HG03575 (cell line): Measurements from ENCODE around the gene TMEM14B.
"Not testable (repeated sequence)": the region's sequence is repeated elsewhere in the genome, so short reads cannot be mapped to it uniquely, and the experiment has no call there.

Source experiments
- ATAC-seq: cut with Tn5 transposase; IDR thresholded peaks from one replicate; pipeline ENCODE4 v1.9.1; 2021; ENCODE audit not compliant: unreplicated experiment, insufficient number of reproducible peaks, low FRiP score; ENCODE audit errors: extremely low read depth

The TMEM14B gene

DNA sequence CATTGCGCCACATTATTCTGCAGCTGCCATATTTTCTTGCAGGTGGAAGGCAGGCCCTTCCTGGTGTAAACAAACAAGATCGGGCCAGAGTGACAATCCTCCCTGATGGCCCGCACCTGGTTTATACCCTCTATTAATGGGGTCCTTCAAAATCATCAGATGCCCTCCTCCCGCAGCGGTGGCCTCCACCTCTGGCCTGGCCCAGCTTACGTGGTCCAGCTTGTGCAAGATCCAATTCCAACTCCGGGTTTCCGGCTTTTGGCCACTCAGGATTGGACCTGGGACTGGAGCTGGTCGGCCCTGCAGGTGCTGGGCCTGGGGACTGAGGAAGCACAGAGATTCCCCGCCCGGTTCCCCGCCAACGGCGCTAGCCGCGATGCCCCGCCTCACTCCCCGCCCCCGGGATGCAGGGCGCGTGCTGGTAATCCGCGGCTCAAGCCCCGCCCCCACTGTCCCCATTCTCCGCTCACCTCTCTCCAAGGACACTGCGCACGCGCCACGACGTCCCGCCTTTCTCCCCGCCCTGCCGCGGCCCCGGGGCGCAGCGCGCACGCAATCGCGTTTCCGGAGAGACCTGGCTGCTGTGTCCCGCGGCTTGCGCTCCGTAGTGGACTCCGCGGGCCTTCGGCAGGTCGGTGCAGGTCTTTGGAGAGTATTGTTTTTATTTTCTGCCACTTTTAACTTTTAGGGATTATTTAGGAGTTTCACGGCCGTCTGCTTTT lies at the start of gene TMEM14B:
Gene TMEM14B (plus strand): TSS at position 555 of the 722 bp plus-strand sequence. CDS start 1,441 bp downstream, outside the sequence.
- ATAC-seq: peak; percentile 87

DNA sequence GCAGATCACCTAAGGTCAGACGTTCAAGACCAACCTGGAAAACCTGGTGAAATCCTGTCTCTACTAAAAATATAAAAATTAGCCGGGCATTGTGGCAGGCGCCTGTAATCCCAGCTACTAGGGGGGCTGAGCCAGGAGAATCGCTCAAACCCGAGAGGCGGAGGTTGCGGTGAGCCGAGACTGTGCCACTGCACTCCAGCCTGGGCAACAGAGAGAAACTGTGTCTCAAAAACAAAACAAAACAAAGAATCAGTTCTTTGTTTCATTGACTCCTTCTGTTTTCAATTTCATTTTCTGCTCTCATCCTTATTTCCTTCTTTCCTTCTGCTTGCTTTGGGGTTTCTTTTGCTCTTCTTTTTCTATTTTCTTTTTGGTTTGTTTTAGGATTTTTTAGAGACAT lies 33.6 kb upstream of the TMEM14B start:
- no peak for ATAC-seq

DNA sequence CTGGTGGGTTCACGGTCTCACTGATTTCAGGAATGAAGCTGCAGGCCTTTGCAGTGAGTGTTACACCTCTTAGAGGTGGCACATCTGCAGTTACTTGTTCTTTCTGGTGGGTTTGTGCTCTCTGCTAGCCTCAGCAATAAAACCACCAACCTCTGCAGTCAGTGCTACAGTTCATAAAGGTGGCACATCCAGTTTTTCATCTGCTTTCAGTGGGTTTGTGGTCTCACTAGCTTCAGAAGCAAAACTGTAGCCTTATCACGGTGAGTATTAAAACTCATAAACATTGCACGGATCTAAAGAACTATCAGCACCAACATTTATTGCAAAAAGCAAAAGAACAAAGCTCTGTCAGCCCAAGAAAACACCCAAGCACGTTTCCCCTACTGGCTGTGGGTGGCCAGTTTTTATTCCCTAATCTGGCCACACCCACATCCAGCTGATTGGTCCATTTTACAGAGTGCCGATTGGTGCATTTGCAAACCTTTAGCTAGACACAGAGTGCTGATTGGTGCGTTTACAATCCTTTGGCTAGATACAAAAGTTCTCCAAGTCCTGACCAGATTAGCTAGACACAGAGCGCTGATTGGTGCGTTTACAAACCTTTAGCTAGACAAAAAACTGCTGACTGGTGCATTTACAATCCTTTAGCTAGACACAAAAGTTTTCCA lies 28.2 kb upstream of the TMEM14B start:
- ATAC-seq: no peak

DNA sequence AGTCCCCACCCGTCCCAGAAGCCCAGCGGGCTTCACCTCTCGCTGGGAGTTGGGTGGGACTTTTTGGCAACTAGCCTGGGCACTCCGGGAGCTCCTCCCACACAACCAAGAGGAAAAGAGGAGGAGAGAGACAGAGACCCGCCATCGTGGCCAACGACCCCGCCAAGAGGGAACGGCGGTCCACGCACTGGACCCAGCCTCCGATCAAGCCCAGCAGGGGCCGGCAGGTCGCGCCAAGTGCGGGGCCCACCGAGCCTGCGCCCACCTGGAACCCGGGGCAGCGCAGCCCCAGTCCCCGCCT lies 27.7 kb upstream of the TMEM14B start:
- ATAC-seq: no peak

DNA sequence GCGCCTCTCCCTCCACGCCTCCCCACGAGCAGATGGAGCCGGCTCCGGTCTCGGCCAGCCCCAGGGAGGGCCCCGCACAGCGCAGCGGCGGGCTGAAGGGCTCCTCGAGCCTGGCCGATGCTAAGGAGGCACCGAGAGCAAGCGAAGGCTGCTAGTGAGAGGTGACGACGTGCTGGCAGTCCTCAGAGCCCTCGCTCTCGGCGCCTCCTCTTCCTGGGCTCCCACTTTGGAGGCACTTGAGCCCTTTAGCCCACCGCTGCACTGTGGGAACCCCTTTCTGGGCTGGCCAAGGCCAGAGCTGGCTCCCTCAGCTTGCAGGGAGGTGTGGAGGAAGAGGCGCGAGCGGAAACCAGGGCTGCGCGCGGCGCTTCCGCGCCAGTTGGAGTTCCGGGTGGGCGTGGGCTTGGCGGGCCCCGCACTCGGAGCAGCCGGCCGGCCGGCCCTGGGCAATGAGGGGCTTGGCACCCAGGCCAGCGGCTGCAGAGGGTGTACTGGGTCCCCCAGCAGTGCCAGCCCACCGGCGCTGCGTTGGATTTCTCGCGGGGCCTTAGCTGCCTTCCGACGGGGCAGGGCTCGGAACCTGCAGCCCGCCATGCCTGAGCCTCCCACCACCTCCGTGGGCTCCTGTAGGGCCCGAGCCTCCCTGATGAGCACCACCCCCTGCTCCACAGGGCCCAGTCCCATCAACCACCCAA lies 27.2 kb upstream of the TMEM14B start:
- ATAC-seq: no peak

DNA sequence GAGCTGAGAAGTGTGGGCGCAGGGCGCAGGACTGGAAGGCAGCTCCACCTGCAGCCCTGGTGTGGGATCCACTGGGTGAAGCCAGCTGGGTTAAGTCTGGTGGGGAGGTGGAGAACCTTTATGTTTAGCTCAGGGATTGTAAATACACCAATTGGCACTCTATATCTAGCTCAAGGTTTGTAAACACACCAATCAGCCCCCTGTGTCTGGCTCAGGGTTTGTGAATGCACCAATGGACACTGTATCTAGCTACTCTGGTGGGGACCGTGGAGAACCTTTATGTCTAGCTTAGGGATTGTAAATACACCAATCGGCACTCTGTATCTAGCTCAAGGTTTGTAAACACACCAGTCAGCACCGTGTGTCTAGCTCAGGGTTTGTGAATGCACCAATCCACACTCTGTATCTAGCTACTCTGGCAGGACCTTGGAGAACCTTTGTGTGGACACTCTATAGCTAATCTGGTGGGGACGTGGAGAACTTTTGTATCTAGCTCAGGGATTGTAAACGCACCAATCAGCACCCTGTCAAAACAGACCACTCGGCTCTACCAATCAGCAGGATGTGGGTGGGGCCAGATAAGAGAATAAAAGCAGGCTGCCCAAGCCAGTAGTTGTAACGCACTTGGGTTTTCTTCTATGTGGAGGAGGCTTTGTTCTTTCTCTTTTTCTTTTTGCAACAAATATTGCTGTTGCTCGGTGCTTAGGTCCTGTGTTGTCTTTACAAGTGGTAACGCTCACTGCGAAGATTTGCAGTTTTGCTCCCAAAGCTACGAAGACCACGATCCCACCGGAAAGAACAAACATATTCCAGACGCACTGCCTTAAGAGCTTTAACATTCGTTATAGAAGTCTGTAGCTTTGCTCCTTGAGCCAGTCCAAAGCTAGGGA lies 26.4 kb upstream of the TMEM14B start:
- ATAC-seq: not testable (repeated sequence)

DNA sequence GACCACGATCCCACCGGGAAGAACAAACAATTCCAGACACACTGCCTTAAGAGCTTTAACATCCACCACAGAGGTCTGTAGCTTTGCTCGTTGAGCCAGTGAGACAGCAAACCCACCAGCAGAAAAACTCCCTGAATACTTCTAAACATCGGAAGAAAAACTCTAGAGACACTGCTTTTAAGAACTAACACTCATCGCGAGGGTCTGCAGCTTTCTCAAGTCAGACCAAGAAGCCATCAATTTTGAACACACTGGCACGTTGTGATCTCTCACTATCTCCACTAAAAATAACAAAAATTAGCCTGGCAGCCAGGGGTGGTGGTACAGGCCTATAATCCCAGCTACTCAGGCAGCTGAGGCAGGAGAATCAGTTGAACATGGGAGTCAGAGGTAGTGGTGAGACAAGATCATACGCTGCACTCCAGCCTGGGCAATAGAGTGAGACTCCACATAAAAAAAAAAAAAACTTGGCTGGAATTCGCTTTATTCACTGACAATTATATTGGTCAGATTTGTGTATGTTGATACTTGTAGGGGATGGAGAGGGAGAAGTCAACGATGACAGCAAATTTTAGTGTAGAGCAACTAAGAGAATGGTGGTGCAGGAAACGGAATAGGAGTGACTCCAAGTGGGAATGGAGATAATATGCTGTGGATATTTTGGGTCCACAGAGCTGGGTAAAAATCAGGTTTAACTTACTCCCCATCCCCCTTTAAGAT lies 25.6 kb upstream of the TMEM14B start:
- no peak for ATAC-seq

DNA sequence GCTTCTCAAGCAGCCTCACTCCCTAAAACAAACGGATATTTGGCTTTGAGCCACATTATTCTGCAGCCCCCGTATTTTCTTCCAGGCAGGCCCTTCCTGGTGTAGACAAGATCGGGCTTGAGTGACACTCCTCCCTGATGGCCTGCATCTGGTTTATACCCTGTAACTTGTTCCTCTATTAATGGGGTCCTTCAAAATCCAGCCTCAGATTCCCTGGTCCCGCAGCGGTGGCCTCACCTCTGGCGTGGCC lies 25.1 kb upstream of the TMEM14B start:
- ATAC-seq: no peak

DNA sequence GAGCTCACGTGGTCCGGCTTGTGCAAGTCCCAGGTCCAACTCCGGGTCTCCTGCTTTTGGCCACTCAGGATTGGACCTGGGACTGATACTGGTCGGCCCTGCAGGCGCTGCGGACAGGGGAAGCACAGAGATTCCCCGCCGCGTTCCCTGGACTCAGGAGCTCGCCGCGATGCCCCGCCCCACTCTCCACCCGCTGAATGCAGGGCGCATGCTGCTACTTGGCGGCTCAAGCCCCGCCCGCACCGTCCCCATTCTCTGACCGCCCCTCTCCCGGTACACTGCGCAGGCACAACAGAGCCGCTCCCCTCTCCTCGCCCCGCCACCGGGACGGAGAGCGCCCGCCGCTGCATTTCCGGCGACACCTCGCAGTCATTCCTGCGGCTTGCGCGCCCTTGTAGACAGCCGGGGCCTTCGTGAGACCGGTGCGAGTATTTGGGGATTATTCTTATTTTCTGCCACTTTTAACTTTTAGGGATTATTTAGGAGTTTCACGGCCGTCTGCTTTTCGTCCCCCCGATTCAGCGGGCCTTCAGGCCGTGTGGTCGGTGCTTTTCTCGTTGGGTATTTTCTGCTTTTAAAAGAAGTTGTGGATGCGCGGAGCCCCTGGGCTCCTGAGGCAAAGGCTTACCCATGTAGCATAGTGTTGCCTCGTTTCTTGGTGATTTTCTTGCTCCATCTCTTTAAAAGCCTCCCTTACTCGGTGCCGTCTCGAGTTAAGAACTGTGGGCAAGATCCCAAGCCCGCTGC lies 24.6 kb upstream of the TMEM14B start, which contains the start of gene TMEM14C:
Gene TMEM14C (plus strand): TSS at position 251 of the 747 bp plus-strand sequence. CDS start 1,544 bp downstream, outside the sequence.
- peak; percentile 76 for ATAC-seq

DNA sequence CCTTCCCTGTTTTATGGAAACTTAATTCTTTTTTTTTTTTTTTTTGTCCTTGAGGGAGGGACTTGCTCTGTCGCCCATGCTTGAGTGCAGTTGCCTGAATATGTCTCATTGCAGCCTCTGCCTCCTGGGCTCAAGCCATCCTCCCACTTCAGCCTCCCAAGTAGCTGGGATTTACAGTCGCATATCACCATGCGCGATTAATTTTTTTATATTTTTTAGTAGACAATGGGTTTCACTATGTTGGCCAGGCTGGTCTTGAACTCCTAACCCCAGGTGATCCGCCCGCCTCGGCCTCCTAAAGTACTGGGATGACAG lies 24.1 kb upstream of the TMEM14B start:
- no peak for ATAC-seq

DNA sequence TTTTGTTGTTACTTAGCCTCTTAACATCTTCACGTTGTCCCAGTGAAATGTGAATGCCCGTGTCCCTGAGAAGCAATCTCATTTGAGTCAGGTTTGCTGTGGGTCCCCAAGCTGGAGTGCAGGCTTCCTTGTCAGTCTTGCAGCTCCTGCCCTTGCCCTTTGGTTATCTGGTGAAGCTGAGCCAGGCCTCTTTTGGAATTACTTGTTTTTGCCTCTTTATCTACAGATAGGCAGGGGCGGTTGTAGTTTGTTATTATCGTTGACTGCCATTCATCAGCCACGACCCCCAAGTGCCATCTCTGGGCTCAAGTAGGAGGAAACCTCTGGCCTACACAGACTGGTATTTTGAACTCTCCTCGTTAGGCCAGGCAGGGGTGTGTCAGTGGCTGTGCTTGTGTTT lies 22.6 kb upstream of the TMEM14B start:
- ATAC-seq: no peak

DNA sequence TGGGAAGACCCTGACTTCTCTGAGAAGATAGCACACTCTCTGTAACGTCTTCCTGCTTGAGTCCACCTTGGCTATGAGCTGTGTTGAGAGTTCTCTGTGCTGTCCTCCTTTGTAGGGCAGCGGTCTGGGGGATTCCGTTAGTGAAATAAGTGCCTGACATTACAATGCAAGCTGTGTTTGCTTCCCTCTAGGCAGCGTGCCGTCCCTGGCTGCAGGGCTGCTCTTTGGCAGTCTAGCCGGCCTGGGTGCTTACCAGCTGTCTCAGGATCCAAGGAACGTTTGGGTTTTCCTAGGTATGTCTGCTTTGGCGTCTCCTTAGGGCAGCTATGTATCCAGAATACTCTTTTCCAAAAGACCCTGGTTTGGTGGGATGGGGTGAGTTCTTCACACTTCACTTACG lies 21.9 kb upstream of the TMEM14B start:
- no peak for ATAC-seq

DNA sequence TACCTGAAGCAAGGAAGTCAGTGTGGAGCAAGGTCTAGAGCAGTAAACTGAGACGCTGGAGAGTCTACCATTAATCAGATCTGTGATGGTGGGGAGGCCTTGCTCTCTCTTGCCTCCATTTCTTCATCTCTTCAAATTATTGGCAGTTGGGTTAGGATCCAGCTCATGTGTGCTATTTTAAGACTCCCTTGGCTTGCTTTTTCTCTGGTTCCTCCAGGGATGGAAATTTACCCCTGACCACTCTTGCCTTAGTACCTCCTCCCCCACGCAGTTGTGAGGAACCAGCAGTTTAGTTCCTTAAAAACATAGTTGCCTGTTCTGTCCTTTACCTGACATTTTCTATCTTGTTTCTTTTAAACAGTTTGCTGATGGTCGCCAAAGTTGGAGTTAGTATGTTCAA lies 17.4 kb upstream of the TMEM14B start:
- ATAC-seq: no peak

DNA sequence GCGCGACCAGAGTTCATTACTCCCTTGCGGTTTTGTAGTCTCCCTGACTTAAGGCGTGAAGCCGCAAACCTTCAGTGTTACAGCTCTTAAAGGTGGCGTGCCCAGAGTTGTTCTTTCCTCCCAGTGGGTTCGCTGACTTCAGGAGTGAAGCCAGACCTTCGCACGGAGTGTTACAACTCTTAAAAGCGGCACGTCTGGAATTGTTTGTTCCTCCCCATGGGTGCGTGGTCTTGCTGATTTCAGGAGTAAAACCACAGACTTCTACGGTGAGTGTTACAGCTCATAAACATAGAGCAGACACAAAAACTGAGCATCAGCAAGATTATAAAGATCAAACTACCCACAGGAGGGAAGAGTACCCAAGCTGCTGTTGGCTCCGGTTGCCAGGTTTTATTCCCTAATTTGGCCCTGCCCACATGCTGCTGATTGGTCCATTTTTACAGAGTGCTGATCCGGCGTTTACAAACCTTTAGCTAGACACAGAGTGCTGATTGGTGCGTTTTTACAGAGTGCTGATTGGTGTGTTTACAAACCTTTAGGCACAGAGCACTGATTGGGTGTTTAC lies 14.4 kb upstream of the TMEM14B start:
- no peak for ATAC-seq

DNA sequence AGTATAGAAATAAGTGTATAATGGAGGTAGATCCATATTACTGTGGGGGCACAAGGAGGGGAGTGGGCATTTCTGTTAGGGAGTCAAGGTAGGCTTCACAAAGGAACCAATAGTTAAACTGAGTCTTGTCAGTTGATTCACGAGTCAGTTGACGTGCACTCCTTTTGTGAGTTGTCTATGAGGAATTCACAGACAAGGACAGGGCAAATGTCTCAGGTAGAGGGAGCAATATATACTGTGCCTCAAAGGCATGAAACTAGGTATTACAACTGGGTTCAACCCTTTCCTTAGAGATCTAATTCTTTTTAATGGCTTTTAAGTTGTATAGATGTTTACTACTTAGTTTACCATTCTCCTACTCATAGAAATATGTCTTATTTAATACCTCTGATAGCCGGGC lies 13.7 kb upstream of the TMEM14B start:
- no peak for ATAC-seq

DNA sequence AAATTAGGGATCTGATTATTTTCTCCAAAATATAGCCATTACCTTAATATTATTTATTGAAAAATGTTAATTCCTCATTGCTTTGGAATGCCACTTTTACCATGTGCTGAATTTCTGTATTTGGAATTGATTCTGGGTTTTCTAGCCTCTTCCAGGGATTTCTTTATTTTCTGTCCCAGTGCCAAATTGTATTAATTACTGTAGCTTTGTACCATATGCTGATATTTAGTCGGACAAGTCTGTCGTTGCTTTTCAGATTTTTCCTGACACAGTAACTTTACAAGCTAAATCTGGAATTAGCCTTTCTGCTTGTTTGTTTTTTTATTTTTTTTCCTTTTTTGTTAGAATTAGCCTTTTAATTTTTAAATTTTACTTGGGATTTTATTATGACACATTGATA lies 10.9 kb upstream of the TMEM14B start:
- ATAC-seq: no peak

DNA sequence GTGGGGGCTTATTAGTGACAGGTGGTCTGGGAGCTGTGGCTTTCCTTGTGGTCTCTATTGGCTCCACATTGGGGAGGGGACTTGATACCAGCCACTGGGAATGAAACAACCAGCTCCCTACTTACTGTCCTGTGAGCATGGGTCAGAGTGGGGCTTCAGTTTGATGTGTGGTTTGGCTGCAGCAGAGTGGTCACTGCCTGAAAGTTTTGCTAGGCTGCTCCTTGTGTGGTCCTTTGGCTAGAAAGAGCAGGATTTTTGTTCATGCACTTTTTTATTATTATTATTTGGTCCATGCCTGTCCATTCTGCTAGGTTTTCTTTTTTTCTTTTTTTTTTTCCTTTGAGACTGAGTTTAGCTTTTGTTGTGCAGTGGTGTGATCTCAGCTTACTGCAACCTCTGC lies 7.5 kb upstream of the TMEM14B start:
- no peak for ATAC-seq

DNA sequence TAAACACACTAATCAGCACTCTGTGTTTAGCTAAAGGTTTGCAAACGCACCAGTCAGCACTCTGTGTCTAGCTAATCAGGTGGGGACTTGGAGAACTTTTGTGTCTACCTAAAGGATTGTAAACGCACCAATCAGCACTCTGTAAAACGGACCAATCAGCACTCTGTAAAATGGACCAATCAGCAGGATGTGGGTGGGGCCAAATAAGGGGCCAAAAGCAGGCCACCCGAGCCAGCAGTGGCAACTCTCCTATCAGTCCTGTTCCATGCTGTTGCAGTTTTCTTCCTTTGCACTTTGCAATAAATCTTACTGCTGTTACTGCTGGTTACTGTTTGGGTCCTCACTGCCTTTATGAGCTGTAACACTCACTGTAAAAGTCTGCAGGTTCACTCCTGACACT lies 6.0 kb upstream of the TMEM14B start:
- ATAC-seq: not testable (repeated sequence)
